HL-60 (cell line): ENCODE data around the gene BUB1.

Source experiments
- DNase-seq, 2 experiments: peaks; one replicate each; pipeline ENCODE4 v3.0.0-alpha.2; 2010 to 2020; ENCODE audit warnings: low read depth in 1 of 2, low spot score in 1 of 2
- H3K27ac ChIP-seq: fragments of 250-450 bp; sonication (Bioruptor Pico); replicated peaks from 2 replicates; pipeline ENCODE4 v1.5.1; 2020; ENCODE audit warnings: mild to moderate bottlenecking, moderate library complexity
- H3K27me3 ChIP-seq: fragments of 250-450 bp; sonication (Bioruptor Pico); 2 replicates; pipeline ENCODE4 v1.5.1; 2021; ENCODE audit warnings: mild to moderate bottlenecking, moderate library complexity; ENCODE audit not compliant: insufficient read depth, poor library complexity, severe bottlenecking
- H3K4me3 ChIP-seq: replicated peaks from 2 replicates; pipeline ENCODE4 v1.5.1; 2011; ENCODE audit warnings: mild to moderate bottlenecking, control low read depth, low read length; ENCODE audit not compliant: insufficient read depth
- GABPA ChIP-seq: IDR thresholded peaks from 2 replicates; pipeline ENCODE4 v1.6.1; 2012; ENCODE audit warnings: low read depth
- POLR2AphosphoS5 ChIP-seq: IDR thresholded peaks from 2 replicates; pipeline ENCODE4 v1.6.1; 2012; ENCODE audit warnings: low read depth
- SPI1 ChIP-seq: IDR thresholded peaks from 2 replicates; pipeline ENCODE4 v1.6.1; 2012; ENCODE audit warnings: low read depth, mild to moderate bottlenecking, borderline replicate concordance
- TF ChIP-seq, protein P1 (sequence below): IDR thresholded peaks from one replicate; pipeline ENCODE4 v1.5.1; 2011; ENCODE audit warnings: low read length, control low read depth, inconsistent platforms; ENCODE audit not compliant: insufficient read depth
- TF ChIP-seq, protein P2 (sequence below): IDR thresholded peaks from 2 replicates; pipeline ENCODE4 v1.6.1; 2012; ENCODE audit warnings: low read depth; ENCODE audit not compliant: insufficient replicate concordance

BUB1 gene

DNA sequence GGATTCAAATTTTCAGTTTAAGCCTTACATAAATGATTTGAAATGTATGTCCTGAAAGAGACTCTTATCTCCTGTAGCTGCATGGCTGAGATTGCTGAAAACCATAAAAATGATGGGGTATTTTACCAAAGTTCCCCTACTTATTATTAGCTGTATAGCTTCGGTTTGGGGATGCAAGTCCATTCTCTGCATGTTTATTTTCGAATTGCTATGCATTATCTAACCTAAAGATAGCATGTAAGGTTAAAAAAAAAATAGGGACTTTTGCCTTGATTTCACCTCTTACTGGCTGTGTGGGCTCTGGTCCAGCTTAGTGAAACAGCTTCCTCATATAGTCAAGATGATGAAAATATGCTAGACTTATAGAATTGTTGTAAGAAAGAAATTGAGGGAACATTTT lies 40.5 kb upstream of the BUB1 start:
- no peaks in the 10 kb centered on the region for H3K27me3 ChIP-seq
- H3K4me3 ChIP-seq, result no peak overlapping the region
- DNase-seq, result no peak
- no peak for TF ChIP-seq SPI1
- no peak for TF ChIP-seq GABPA
- TF ChIP-seq, protein P1, sequence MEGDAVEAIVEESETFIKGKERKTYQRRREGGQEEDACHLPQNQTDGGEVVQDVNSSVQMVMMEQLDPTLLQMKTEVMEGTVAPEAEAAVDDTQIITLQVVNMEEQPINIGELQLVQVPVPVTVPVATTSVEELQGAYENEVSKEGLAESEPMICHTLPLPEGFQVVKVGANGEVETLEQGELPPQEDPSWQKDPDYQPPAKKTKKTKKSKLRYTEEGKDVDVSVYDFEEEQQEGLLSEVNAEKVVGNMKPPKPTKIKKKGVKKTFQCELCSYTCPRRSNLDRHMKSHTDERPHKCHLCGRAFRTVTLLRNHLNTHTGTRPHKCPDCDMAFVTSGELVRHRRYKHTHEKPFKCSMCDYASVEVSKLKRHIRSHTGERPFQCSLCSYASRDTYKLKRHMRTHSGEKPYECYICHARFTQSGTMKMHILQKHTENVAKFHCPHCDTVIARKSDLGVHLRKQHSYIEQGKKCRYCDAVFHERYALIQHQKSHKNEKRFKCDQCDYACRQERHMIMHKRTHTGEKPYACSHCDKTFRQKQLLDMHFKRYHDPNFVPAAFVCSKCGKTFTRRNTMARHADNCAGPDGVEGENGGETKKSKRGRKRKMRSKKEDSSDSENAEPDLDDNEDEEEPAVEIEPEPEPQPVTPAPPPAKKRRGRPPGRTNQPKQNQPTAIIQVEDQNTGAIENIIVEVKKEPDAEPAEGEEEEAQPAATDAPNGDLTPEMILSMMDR, result no peak
- TF ChIP-seq, protein P2, sequence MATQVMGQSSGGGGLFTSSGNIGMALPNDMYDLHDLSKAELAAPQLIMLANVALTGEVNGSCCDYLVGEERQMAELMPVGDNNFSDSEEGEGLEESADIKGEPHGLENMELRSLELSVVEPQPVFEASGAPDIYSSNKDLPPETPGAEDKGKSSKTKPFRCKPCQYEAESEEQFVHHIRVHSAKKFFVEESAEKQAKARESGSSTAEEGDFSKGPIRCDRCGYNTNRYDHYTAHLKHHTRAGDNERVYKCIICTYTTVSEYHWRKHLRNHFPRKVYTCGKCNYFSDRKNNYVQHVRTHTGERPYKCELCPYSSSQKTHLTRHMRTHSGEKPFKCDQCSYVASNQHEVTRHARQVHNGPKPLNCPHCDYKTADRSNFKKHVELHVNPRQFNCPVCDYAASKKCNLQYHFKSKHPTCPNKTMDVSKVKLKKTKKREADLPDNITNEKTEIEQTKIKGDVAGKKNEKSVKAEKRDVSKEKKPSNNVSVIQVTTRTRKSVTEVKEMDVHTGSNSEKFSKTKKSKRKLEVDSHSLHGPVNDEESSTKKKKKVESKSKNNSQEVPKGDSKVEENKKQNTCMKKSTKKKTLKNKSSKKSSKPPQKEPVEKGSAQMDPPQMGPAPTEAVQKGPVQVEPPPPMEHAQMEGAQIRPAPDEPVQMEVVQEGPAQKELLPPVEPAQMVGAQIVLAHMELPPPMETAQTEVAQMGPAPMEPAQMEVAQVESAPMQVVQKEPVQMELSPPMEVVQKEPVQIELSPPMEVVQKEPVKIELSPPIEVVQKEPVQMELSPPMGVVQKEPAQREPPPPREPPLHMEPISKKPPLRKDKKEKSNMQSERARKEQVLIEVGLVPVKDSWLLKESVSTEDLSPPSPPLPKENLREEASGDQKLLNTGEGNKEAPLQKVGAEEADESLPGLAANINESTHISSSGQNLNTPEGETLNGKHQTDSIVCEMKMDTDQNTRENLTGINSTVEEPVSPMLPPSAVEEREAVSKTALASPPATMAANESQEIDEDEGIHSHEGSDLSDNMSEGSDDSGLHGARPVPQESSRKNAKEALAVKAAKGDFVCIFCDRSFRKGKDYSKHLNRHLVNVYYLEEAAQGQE, result no peak
- TF ChIP-seq POLR2AphosphoS5, result no peak
- no peak overlapping the region for H3K27ac ChIP-seq

DNA sequence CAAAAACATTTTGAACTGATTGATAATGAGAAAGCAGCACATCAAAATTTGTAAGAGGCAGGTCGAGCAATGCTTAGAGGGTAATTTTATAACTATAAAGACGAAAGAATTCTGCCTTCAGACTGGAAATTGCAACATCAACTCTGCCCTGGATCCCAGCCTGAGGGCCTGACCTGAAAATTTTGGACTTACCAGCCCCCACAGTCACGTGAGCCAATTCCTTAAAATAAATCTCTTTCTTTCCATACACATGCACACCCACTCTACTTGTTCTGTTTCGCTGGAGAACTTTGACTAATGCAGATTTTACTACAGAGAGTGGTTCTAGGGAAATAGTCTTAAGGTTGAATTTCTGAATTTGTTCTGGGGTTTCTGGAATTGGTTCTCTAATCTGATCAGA lies 39.9 kb upstream of the BUB1 start:
- Histone ChIP-seq H3K27me3 (no peaks in the 10 kb centered on the region), H3K4me3 (no peak overlapping the region), H3K27ac (no peak overlapping the region)
- no peak for DNase-seq
- TF ChIP-seq POLR2AphosphoS5 (no peak), SPI1 (no peak), GABPA (no peak)
- TF ChIP-seq, protein P1, result no peak
- TF ChIP-seq, protein P2, result no peak

DNA sequence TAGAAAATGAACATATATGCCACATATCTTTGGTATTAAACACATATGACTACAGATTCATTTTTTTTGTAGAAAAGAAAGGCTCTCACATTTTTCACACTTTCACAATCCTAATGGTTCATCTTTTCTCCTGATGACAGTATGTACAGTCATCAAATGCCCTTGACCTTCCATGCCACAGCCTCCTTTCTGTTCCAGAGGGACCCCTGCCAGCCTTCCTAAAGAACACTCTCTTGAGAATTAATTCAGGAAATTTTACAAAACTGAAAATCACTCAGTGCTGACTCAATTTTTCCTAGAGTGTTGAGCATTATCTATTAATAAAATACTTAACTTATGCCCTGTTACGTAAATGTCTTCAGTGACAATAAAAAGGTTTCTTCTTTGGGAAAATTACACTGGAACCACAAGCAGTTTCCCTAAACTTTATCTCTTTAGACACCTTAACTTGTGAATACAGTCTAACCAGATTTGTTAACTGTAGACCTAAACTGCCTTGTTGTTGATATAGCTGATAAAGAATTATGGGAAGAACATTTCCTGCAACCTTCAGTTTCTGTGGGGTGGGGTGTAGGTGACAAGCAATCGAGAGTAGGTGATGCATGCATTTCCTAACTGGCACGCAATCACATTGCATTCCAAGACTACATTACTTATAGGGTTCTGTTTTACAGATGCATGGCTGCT lies 39.2 kb upstream of the BUB1 start:
- no peak overlapping the region for H3K4me3 ChIP-seq
- no peak for DNase-seq
- H3K27ac ChIP-seq, result no peak overlapping the region
- TF ChIP-seq, protein P1, result no peak
- no peak for TF ChIP-seq SPI1
- TF ChIP-seq, protein P2, result no peak
- no peak for TF ChIP-seq POLR2AphosphoS5
- no peak for TF ChIP-seq GABPA
- H3K27me3 ChIP-seq, result no peaks in the 10 kb centered on the region
